DMS 273 (cell line): ENCODE data around the gene TLK1.
"Not testable (repeated sequence)": the region's sequence is repeated elsewhere in the genome, so short reads cannot be mapped to it uniquely, and the experiment has no call there.

Experiments
- DNase-seq: peaks from one replicate; lab custom pipeline; 2025; ENCODE audit not compliant: unreplicated experiment; lab: John Stamatoyannopoulos, UW

The TLK1 gene

DNA sequence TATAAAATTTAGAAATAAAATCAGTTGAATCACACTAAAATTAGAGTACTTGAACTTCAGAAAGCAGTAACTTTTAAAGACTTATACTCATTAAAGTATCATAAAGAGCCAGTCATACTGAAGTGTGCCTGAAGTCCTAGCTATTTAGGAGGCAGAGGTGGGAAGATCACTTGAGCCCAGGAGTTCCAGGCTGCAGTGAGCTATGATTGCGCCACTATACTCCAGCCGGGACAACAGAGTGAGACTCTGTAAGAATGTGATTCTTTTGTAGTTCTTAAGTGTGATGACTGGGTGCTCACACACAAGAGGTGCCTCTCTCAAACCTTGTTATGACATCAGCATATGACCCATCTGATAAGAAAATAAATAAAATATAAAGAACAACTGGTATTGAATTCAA is 14.6 kb downstream of the TLK1 start:
- DNase-seq = no peak

DNA sequence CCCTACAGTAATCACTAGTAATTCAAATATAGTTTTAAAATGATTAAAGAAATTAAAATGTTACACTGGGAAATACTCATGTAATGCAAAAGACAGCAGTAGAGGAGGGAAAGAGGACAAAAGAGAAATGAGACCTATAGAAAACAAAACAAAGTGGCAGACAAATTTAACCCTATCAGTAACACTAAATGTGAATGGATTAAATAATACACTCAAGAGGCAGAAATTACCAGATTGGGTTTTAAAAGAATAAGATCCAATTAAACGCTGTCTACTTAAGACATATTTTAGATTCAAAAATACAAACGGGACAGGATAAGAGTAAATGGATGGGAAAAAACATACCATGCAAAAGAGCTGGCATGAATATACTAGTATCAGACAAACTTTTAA is 17.0 kb downstream of the TLK1 start:
- no peak for DNase-seq

DNA sequence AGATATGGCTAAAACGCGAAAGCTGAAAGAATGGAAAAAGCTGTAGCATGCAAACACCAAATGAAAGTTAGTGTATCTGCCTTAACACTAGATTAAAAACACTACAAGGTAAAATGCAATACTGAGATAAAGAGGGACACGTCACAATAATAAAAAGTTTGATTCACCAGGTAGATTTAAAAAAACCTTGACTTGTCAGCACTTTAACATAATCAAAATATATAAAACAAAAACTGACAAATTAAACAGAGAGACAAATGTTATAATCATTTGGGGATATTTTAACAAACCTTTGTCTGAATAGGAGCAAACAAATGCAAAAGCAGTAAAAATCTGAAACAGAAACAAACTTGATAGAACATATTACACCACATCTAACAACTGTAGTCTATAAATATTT is 18.3 kb downstream of the TLK1 start:
- no peak for DNase-seq

DNA sequence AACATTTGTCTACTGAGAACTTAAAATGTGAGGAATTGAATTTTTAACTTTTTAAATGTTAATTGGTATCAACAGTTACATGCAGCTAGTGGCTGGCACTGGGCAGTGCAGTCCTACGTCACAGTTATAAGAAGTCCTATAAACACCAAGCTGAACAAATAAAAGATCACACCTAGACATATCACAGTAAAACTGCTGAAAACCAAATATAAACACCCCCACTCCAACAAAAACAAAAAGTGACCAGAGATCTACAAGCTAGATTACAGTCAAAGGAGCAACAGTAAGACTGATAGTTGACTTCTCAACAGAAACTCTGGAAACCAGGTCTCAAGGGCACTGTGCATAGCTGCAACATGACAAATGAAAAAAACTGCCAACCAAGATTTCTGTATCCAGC is 19.4 kb downstream of the TLK1 start:
- no peak for DNase-seq

DNA sequence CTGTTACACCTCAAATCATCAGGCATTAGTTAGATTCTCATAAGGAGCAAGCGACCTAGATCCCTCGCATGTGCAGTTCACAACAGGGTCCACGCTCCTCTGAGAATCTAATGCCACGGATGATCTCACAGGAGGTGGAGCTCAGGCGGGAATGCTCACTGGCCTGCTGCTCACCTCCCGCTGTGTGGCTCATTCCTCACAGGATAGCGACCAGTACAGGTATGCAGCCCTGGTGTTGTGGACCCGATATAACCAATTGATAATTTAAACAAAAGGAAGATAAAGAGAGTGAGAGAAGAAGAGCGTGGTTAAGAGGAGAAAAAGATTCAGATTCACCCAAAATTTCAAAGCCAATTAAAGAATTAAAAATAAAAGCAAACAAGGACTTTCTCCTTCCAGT is 20.8 kb downstream of the TLK1 start:
- no peak for DNase-seq

DNA sequence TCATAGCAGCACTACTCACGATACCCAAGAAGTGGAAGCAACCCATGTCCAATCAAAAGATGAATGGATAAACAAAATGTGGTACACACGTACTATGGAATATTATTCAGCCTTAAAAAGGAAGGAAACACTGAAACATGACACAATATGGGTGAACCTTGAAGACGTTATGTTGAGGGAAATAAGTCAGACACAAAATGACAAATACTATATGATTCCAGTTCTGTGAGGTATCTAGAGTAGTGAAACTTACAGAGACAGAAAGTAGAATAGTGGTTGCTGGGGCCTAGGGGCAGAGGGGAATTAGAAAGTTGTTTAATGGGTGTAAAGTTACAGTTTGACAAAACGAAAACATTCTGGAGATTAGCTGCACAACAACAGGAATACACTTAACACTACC is 24.7 kb downstream of the TLK1 start:
- DNase-seq = no peak

DNA sequence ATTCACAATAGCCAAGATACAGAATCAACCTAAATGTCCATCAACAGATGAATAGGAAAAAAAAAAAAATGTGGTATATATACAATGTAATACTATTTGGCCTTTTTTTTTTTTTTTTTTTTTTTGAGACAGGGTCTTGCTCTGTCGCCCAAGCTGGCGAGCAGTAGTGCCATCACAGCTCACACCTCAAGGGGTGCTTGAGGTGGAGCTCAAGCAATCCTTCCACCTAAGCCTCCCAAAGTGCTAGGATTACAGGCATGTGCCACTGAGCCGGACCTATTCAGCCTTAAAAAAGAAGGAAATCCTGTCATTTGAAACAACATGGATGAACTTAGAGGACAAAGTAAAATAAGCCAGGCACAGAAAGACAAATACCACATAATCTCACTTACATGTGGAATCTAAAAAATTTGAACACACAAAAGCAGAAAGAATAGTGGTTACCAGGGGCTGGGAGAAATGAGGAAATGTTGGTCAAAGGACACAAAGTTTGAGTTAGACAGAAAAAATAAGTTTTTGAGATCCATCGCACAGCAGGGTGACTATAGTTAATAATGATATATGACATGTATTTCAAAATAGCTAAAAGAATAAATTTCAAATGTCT is 26.0 kb downstream of the TLK1 start:
- DNase-seq = no peak

DNA sequence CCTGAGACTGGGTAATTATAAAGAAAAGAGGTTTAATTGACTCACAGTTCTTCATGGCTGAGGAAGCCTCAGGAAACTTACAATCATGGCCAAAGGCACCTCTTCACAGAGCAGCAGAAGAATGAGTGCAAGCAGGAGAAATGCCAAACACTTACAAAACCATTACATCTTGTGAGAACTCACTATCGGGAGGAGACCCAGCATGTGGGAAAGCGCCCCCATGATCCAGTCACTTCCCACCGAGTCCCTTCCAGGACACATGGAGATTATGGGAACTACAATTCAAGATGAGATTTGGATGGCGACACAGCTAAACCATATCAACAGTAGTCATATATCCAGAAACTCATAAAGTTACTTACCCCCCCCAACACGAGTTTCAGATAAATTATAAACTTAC is 28.6 kb downstream of the TLK1 start:
- no peak for DNase-seq

DNA sequence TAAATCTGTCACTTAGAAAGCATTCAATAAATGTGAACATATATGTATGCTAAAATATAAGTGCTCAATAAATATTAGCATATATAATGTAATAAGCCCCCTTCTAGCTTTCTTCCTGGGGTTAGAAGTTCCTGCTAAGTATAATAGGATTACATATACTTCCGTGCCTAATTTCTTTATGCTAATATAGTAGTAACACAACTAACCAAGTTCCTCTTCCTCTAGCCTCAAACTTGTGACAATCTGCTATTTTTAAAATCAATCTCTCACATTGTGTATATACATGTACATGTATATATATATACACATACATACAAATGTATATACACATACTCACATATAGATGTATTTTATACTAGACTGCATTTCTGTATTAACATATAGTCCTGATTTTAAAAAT is 32.2 kb downstream of the TLK1 start:
- DNase-seq = no peak

DNA sequence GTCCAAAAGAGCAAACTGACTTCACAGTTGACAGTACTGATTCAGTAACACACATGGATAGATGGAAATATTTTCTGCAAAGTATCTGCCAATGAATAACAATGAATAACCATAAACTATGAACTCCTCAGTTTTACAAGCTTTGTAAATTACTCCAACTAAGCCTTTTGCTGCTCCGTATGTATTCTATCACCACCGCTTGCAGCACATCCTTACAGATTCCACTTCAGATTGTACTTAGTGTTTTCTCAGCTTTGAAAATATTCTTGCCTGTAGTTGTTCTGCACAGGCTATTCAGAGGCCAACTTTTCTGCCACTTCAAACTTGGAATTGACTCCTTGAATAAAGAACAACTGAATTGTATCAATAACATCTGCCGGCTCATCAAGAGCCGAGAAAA is 36.2 kb downstream of the TLK1 start:
- DNase-seq = no peak

DNA sequence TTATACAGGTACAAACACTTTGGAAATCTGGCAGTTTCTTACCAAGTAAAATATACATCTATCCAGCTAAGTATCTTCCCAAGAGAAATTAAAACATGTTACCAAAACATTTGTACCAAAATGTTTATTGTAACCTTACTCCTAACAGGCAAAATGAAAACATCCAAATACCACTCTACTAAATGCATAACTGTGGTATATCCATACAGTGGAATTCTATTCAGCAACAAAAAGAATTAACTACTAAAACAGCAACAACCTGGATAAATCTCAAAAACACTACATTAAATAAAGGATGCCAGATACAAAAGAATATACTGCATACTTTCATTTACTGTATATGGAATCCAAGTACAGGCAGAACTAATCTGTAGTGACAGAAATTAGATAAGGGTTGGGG is 51.1 kb downstream of the TLK1 start:
- no peak for DNase-seq

DNA sequence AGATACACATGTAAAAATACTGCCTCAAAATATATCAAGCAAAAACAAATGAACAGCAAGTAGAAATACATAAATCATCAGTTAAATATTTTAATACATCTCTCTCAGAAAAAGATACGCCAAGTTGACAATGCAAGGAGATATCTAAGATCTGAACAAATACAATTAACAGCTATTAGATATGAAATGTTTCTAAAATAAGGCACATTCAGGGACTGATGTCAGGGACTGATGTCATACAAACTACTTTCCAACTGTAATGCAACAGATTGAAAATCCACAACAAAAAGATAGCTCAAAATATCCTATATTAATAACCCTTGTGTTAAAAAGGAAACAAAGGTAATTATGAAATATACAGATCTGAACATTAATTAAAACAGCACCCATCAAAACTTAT is 51.7 kb downstream of the TLK1 start:
- no peak for DNase-seq

DNA sequence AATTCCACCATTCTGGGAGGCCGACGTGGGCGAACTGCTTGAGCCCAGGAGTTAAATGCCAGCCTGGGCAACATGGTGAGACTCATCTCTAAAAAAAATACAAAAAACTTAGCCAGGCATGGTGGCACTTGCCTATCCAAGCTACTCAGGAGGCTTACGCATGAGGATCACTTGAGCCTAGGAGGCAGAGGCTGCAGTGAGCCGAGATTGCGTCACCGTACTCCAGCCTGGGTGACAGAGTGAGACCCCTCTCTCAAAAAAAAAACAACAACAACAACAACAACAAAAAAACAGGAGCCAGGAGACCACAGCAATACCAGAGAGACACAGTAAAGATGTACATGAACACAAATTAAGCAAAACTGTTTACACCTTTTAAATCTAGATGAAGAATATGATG is 52.9 kb downstream of the TLK1 start:
- no peak for DNase-seq

DNA sequence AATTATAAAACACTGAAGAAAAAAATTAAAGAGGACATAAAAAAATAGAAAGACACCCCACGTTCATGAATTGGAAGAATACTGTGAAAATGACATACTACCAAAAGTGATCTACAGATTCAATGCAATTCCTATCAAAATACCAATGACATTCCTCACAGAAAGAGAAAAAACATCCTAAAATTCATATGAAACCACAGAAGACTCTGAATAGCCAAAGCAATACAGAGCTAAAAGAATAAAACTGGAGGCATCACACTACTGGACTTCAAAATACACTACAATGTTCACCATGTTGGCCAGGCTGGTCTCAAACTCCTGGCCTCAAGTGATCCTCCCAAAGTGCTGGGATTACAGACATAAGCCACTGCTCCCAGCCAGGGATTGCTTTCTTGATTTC is 56.3 kb downstream of the TLK1 start:
- no peak for DNase-seq

DNA sequence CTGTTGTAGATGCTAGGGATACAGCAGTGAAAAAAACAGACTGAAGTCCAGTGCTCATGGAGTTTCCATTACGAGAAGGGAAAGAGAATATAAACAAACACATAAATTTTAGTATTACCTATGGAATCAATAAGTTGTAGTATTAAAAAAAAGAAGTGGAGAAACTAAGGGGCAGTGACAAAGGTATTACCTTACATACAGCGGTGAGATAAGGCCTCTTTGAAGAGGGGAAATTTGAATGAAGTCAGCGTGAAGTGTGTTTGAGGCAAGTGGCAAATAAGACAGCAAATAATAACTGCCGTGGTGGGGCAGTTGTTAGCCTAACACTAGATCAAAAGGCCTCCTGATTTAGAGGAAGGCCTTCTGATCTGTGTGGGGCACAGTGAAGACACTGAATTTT is 57.9 kb downstream of the TLK1 start:
- DNase-seq = no peak

DNA sequence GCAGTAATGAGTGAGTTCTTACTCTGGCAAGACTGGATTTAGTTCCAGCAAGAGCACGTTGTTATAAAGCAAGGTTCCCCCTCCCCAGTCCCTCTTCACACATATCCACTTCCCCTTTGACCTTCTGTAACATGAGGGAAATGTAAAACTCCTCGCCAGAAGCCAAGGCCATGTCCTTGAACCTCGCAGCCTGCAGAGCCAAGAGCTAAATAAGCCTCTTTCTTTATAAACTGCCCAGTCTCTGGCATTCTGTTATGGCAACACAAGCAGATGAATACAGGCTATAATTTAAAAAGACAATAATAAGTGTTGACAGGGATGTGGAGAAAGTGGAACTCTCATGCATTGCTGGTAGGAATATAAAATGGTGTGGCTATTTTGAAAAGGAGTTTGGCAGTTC is 60.3 kb downstream of the TLK1 start:
- DNase-seq = no peak

DNA sequence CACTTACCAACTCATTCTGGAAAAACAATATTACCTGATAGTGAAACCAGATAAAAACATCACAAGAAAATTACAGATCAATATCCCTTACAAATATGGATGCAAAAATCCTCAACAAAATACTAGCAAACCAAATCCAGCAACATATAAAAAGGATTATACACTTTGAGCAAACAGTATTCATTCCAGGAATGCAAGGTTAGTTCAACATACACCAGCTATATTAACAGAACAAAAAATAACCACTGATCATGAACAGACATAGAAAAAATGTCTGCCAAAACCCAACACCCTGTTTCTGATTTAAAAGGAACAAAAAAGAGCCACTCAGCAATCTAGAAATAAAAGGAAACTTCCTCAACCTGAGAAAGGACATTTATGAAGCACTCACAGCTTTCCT is 62.1 kb downstream of the TLK1 start:
- no peak for DNase-seq

DNA sequence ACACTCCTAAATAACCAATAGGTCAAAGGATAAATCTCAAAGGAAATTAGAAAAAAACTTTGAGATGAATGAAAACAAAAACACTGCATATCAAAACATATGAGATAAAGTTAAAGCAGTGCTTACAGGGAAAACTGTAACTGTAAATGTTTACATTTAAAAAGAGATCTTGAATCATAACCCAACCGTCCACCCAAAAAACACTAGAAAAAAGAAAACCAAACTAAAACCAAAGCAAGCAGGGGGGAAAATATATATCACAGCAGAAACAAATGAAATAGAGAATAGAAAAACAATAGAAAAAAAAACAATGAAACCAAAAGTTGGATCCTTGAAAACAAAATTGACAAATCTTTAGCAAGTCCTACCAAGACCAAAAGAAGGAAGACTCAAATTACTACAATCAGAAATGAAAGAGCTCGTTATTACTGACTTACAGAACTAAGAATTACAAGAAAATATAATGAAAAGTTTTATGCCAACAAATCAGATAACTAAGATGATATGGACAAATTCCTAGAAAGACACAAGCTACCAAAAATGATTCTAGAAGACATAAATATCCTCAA is 65.6 kb downstream of the TLK1 start:
- no peak for DNase-seq

DNA sequence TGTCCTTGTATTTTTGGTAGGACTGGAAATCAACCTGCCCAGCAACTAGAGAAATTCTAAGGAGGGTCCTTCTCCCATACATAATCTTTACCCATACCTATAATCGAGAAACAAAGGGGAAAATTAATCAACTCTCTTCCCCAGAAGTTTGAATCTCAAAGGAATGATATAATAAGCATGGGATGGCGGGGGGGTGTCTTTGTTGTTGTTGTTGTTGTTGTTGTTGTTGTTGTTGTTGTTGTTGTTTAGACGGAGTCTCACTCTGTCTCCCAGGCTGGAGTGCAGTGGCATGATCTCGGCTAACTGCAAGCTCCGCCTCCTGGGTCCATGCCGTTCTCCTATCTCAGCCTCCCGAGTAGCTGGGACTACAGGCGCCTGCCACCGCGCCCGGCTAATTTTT is 69.2 kb downstream of the TLK1 start:
- DNase-seq = not testable (repeated sequence)

DNA sequence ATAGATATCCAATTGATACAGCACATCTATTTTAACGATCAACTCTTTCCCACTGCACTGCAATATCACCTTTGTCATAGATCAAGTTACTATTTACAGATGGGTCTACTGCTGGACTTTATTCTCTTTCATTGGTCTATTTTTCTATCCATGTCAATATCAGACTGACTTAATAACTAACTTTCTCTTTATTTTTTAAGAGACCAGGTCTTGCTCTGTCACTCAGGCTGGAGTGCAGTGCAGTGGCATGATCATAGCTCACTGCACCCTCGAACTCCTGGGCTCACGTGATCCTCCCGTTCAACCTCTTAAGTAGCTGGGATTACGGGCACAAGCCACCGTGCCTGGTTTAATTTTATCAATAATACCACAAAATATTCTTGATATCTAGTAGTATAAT is 71.2 kb downstream of the TLK1 start:
- no peak for DNase-seq

DNA sequence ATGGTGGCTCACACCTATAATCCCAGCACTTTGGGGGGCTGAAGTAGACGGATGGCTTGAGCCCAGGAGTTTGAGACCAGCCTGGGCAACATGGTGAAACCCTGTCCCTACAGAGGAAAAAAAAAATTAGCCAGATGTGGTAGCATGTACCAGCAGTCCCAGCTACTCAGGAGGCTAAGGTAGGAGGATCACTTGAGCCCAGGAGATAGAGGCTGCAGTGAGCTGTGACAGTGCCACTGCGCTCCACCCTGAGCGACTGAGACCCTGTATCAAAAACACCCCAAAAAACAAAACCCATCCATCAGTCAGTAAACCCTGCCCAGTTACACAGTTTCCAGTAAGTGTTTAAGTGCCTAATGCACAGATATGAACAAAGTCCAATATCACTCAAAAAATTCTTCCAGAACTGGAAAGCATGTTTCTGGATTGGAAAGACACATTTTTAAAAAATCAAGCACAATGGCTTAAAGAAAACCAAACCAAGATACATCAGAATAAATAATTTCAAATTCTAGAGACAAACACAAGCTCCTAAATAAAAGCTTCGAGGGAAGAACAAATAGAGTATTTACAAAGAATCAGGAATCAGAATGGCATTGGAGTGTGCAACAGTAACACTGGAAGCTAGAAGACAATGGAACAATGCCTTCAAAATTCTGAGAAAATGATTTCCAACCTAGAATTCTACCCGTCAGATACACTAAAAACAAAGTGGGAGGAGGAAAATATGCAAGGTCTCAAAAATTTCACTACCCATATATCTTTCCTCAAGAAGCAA is 72.4 kb downstream of the TLK1 start:
- no peak for DNase-seq

DNA sequence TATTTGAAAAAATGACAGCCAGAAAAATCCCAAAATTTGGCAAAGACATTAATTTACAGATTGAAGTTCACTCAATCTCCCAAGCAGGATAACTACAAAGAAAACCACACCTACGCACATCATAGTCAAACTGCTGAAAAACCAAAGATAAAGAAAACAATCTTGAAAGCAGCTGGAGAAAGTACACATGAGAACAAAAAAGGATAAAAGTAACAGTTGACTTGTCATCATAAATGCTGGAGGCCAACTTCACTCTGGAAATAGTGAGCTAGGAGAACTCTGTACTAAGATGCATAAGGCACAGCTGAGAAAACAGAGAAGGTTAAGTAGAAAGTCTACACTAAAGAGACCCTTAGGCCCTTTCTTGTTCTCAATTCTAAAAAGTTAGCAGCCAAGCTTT is 73.1 kb downstream of the TLK1 start:
- DNase-seq = no peak
